HepG2 (cell line): ENCODE measurements around the gene TBRG1. TPM values are rescaled to one million over a fixed set of nuclear protein-coding genes. Genes with fewer than 3 reads are reported as not detected.

Source experiments
- ATAC-seq: fragments of 200-7000 bp; cut with Tn5 transposase; 3 replicates; pipeline ENCODE4 v1.9.1; 2020; ENCODE audit warnings: mild to moderate bottlenecking, moderate library complexity
- BruUV-seq: library from RNA; stranded (reverse); fragments of 400-500 nt; replicated peaks from 2 replicates; lab custom pipeline; 2021; lab: Mats Ljungman, UMichigan
- CTCF ChIA-PET: fragments of 300-600 bp; formaldehyde crosslinking; extraction: SDS; loops from one replicate; lab custom pipeline; 2021; ENCODE audit warnings: low total read pairs, inconsistent platforms, low intra/inter-chr PET ratio; lab: Yijun Ruan, JAX
- POLR2A ChIA-PET: fragments of 350-600 bp; sonication (Branson Sonifier 250); formaldehyde crosslinking; loops from one replicate; lab custom pipeline; 2020; ENCODE audit warnings: antibody characterized with exemption, inconsistent platforms; lab: Yijun Ruan, JAX
- DNase-seq: peaks from one replicate; pipeline ENCODE4 v3.0.0-alpha.2; 2015; ENCODE audit warnings: low spot score
- FAIRE-seq: peaks from 3 replicates; lab custom pipeline; 2011; peaks lifted over from hg19 to GRCh38; lab: Jason Lieb, UNC
- H2AFZ ChIP-seq: one replicate; pipeline ENCODE4 v1.6.1; 2011; ENCODE audit warnings: low read length, inconsistent platforms
- H3K27ac ChIP-seq: fragments of 300-600 bp; 3 replicates; pipeline ENCODE4 v1.8.0; 2011; ENCODE audit warnings: mixed run types, mild to moderate bottlenecking, mixed read lengths, low read length, inconsistent platforms; ENCODE audit not compliant: insufficient read depth; ENCODE audit errors: extremely low read length
- H3K27me3 ChIP-seq, 2 experiments: fragments of 200-600 bp in 1 of 2; 2 replicates in 1 of 2; 3 replicates in 1 of 2; pipeline versions ENCODE4 v1.6.0 to v1.8.0; 2011; ENCODE audit warnings: low read length in 2 of 2, mild to moderate bottlenecking in 2 of 2, moderate library complexity in 2 of 2, inconsistent platforms in 1 of 2; ENCODE audit not compliant: insufficient read depth in 2 of 2, control insufficient read depth in 1 of 2
- H3K36me3 ChIP-seq, 2 experiments: fragments of 200-600 bp in 1 of 2; replicated peaks in 1 of 2; 2 replicates in 1 of 2; 3 replicates in 1 of 2; pipeline versions ENCODE4 v1.5.1 to v1.8.0; 2011; ENCODE audit warnings: low read length in 2 of 2, inconsistent platforms in 1 of 2; ENCODE audit not compliant: insufficient read depth in 2 of 2, control insufficient read depth in 1 of 2
- H3K4me1 ChIP-seq: 2 replicates; pipeline ENCODE4 v1.5.1; 2012; ENCODE audit warnings: low read length, inconsistent platforms; ENCODE audit not compliant: insufficient read depth
- H3K4me2 ChIP-seq: 2 replicates; pipeline ENCODE4 v1.6.0; 2011; ENCODE audit warnings: low read depth, low read length, inconsistent platforms
- H3K4me3 ChIP-seq, 3 experiments: fragments of 200-600 bp in 1 of 3; sonication (generic), shearing (Covaris generic) in 1 of 3; replicated peaks in 1 of 3; 2 replicates each; pipeline ENCODE4 v1.5.1; 2011 to 2016; ENCODE audit warnings: low read length in 3 of 3, inconsistent platforms in 2 of 3, low read depth in 2 of 3, mild to moderate bottlenecking in 2 of 3, control low read depth in 1 of 3, mixed read lengths in 1 of 3; ENCODE audit not compliant: insufficient read depth in 1 of 3
- H3K79me2 ChIP-seq: one replicate; pipeline ENCODE4 v1.6.1; 2011; ENCODE audit warnings: low read length, inconsistent platforms; ENCODE audit not compliant: insufficient read depth
- H3K9ac ChIP-seq: 2 replicates; pipeline ENCODE4 v1.6.0; 2011; ENCODE audit warnings: mild to moderate bottlenecking, low read depth, low read length, inconsistent platforms; ENCODE audit not compliant: insufficient read depth
- H3K9me3 ChIP-seq: 2 replicates; pipeline ENCODE4 v1.5.1; 2012; ENCODE audit warnings: mild to moderate bottlenecking, low read length
- H4K20me1 ChIP-seq: 2 replicates; pipeline ENCODE4 v1.6.0; 2011; ENCODE audit warnings: inconsistent platforms, mild to moderate bottlenecking, low read length, moderate library complexity; ENCODE audit not compliant: insufficient read depth
- ATM ChIP-seq: fragments of 450-650 bp; IDR thresholded peaks from 2 replicates; pipeline ENCODE4 v1.7.1; 2017; ENCODE audit warnings: mild to moderate bottlenecking, borderline replicate concordance
- GZF1 ChIP-seq: sonication (generic); formaldehyde crosslinking; IDR thresholded peaks from 2 replicates; pipeline ENCODE4 v1.5.1; 2020; ENCODE audit warnings: mild to moderate bottlenecking, missing genetic modification reagents
- JUNB ChIP-seq: sonication (generic); formaldehyde crosslinking; IDR thresholded peaks from 2 replicates; pipeline ENCODE4 v1.8.0; 2022; ENCODE audit warnings: missing genetic modification reagents, mild to moderate bottlenecking, borderline replicate concordance
- RAD51 ChIP-seq: fragments of 450-650 bp; IDR thresholded peaks from 2 replicates; pipeline ENCODE4 v1.6.1; 2016; ENCODE audit warnings: borderline replicate concordance
- SMC3 ChIP-seq: IDR thresholded peaks from 2 replicates; pipeline ENCODE4 v1.6.1; 2011; ENCODE audit warnings: low read length, improper control_type of control experiment
- U2AF2 ChIP-seq: fragments of 200-400 bp; formaldehyde crosslinking; IDR thresholded peaks from 2 replicates; pipeline ENCODE4 v1.6.1; 2017; ENCODE audit warnings: low read depth, mild to moderate bottlenecking, low read length
- ZNF407 ChIP-seq: sonication (generic); formaldehyde crosslinking; IDR thresholded peaks from one replicate; pipeline ENCODE4 v1.5.1; 2020; ENCODE audit warnings: mild to moderate bottlenecking, missing genetic modification reagents; ENCODE audit errors: not compliant biosample characterization
- ZSCAN5A ChIP-seq: sonication (generic); formaldehyde crosslinking; IDR thresholded peaks from 2 replicates; pipeline ENCODE4 v1.8.0; 2022; ENCODE audit warnings: mild to moderate bottlenecking, missing genetic modification reagents, borderline replicate concordance
- WGBS: methylation state at CpG from one replicate; pipeline ENCODE4 v1.1.6; 2017; ENCODE audit warnings: low lambda C conversion rate; 5-methylcytosine and 5-hydroxymethylcytosine counted together
- in situ Hi-C: cut with HindIII; loops from 2 replicates; pipeline ENCODE4 v1.10.0; 2017; ENCODE audit warnings: low pct_unique_long_range_greater_than_20kb; ENCODE audit not compliant: extremely low pct_ligation_motif_present
- intact Hi-C: fragments of 100-400 bp; cut with micrococcal nuclease; formaldehyde crosslinking; loops from one replicate; pipeline ENCODE4 v1.10.0; 2022; ENCODE audit not compliant: unreplicated experiment
- polyA plus RNA-seq, 8 experiments: library from polyadenylated mRNA; depleted of rRNA in 3 of 8; stranded (reverse) in 7 of 8; unstranded in 1 of 8; fragments of >200 nt; fragmentation: Illumina TruSeq in 4 of 8; extraction: Trizol in 4 of 8; gene quantifications; 2 replicates each; pipeline versions ENCODE4 v1.2.1 to v1.2.3, GENCODE V29; 2011 to 2016; ENCODE audit warnings: low read depth in 4 of 8, missing spikeins in 1 of 8, mixed read lengths in 1 of 8; ENCODE audit not compliant: insufficient read depth in 1 of 8
- total RNA-seq, 5 experiments: library from RNA; depleted of rRNA; stranded (reverse); fragments of >200 nt; fragmentation: Illumina TruSeq; extraction: Trizol; gene quantifications; 2 replicates each; pipeline ENCODE4 v1.2.3, GENCODE V29; 2016; ENCODE audit warnings: low read depth in 1 of 5

The TBRG1 gene
- total and polyA plus RNA-seq, 2 of the 13 experiments (the other 11 are each of a cell fraction or from before 2014, with no cell fraction given): 21.7 to 25.6 TPM

- H3K9me3 ChIP-seq: no peaks in the 10 kb centered on the region
- H3K4me2 ChIP-seq: no peak overlapping the region
- ATAC-seq (no peak), FAIRE-seq (no peak), DNase-seq (no peak)
- H3K4me3 ChIP-seq: no peak overlapping the region
- H3K9ac ChIP-seq: no peak overlapping the region
- no peaks in the 10 kb centered on the region for H3K27me3 ChIP-seq
- ChIA-PET CTCF (interaction anchor here (1.0 kb wide), 1 partner anchor 225 kb away, joined by 3 read pairs; no protein-coding TSS in a partner anchor), POLR2A (no interaction called here)
- H4K20me1 ChIP-seq: no peaks in the 10 kb centered on the region
- peaks cover 7% of the 10 kb centered on the region for H3K4me1 ChIP-seq
- no peaks in the 10 kb centered on the region for H3K36me3 ChIP-seq
- H3K27ac ChIP-seq: no peak overlapping the region
- WGBS: 96% methylated on average over 3 of the region's 3 CpGs
- TF ChIP-seq ATM: no peak
- no peak for TF ChIP-seq SMC3
- no peak for TF ChIP-seq GZF1 (CRISPR knock-in tag)
- BruUV-seq: no TSS peak
- in situ Hi-C loops: loop anchor here (5.0 to 10.0 kb wide), 2 partner anchors 195 to 222 kb away; partner anchors contain the start of gene ROBO3
- no peak overlapping the region for H2AFZ ChIP-seq
- H3K79me2 ChIP-seq: no peaks in the 10 kb centered on the region
- intact Hi-C loops: no loop called here
Observed at GRCh38 chr11:124642628-124643027, 20.0 kb downstream of the TBRG1 start.

- POLR2A ChIA-PET: no interaction called here
- Histone ChIP-seq H3K4me1 (peaks cover 7% of the 10 kb centered on the region), H3K4me2 (no peak overlapping the region)
- no peak for FAIRE-seq
- CTCF ChIA-PET: interaction anchor here (1.0 to 2.2 kb wide), 2 partner anchors 194 to 225 kb away, joined by 3 to 17 read pairs; no protein-coding TSS in a partner anchor
- TF ChIP-seq JUNB (CRISPR knock-in tag) (no peak), ZSCAN5A (CRISPR knock-in tag) (no peak), U2AF2 (no peak), ZNF407 (CRISPR knock-in tag) (no peak), RAD51 (no peak)
- TF ChIP-seq, all 625 proteins: peak for 0
- DNase-seq (no peak), ATAC-seq (no peak)
- Histone ChIP-seq H3K79me2 (no peaks in the 10 kb centered on the region), H2AFZ (no peak overlapping the region), H3K4me3 (no peak overlapping the region), H3K9me3 (no peaks in the 10 kb centered on the region), H3K9ac (no peak overlapping the region), H3K36me3 (no peaks in the 10 kb centered on the region), H3K27me3 (no peaks in the 10 kb centered on the region), H3K27ac (no peak overlapping the region), H4K20me1 (no peaks in the 10 kb centered on the region)
- in situ Hi-C loops (loop anchor here (5.0 to 10.0 kb wide), 2 partner anchors 194 to 222 kb away; partner anchors contain the start of gene ROBO3), intact Hi-C loops (no loop called here)
- no TSS peak for BruUV-seq
- 95% methylated on average over 10 of the region's 10 CpGs for WGBS
Observed at GRCh38 chr11:124643042-124643604, 20.5 kb downstream of the TBRG1 start.
